Measurements from ENCODE around the gene METRN.
A peak's percentile ranks its signal among the peaks of the same experiment; 100 is the strongest.

METRN gene

GRCh38 chr16:695355-696089 is 19.4 kb upstream of the METRN start (continued):
- TF ChIP-seq PRDM2 (tag by site-specific recombination; IDR thresholded peaks at IDR 0.05; ENCODE audit: borderline replicate concordance) (0 out of 2 replicates have a peak, but pooled peaks have one; percentile 73), ZNF398 (tag by site-specific recombination; IDR thresholded peaks at IDR 0.05) (no peak), REST (tag by site-specific recombination; IDR thresholded peaks at IDR 0.05) (no peak), ZNF561 (tag by site-specific recombination; IDR thresholded peaks at IDR 0.05; ENCODE audit: borderline replicate concordance) (no peak), MZF1 (tag by site-specific recombination; IDR thresholded peaks at IDR 0.05; ENCODE audit: borderline replicate concordance) (no peak), HOXD13 (CRISPR knock-in tag; IDR thresholded peaks at IDR 0.05; ENCODE audit: borderline replicate concordance) (no peak), ZNF585B (tag by site-specific recombination; IDR thresholded peaks at IDR 0.05) (no peak), ZNF621 (tag by site-specific recombination; IDR thresholded peaks at IDR 0.05) (no peak), ZNF76 (tag by site-specific recombination; IDR thresholded peaks at IDR 0.05; ENCODE audit: borderline replicate concordance, low read depth) (no peak), MYNN (tag by site-specific recombination; IDR thresholded peaks at IDR 0.05; ENCODE audit: borderline replicate concordance) (no peak), ZNF112 (tag by site-specific recombination; IDR thresholded peaks at IDR 0.05) (no peak), ZNF433 (tag by site-specific recombination; IDR thresholded peaks at IDR 0.05; ENCODE audit: low read depth) (no peak), ZNF350 (tag by site-specific recombination; IDR thresholded peaks at IDR 0.05) (no peak), KLF10 (tag by site-specific recombination; IDR thresholded peaks at IDR 0.05) (no peak), ZNF548 (tag by site-specific recombination; IDR thresholded peaks at IDR 0.05) (no peak), ZNF10 (tag by site-specific recombination; IDR thresholded peaks at IDR 0.05) (0 out of 2 replicates have a peak, but pooled peaks have one; percentile 44), ZNF426 (tag by site-specific recombination; IDR thresholded peaks at IDR 0.05) (no peak), ZNF707 (tag by site-specific recombination; IDR thresholded peaks at IDR 0.05) (no peak), ZNF335 (tag by site-specific recombination; conservative IDR thresholded peaks at IDR 0.05) (no peak), ZSCAN18 (tag by site-specific recombination; IDR thresholded peaks at IDR 0.05) (no peak), HOXA7 (CRISPR knock-in tag; IDR thresholded peaks at IDR 0.05; ENCODE audit: borderline replicate concordance) (no peak), ZNF223 (tag by site-specific recombination; IDR thresholded peaks at IDR 0.05) (no peak), ZNF791 (tag by site-specific recombination; IDR thresholded peaks at IDR 0.05) (no peak), ZNF302 (tag by site-specific recombination; IDR thresholded peaks at IDR 0.05; ENCODE audit: low read depth) (no peak), ZNF513 (tag by site-specific recombination; IDR thresholded peaks at IDR 0.05) (no peak), ZNF529 (tag by site-specific recombination; IDR thresholded peaks at IDR 0.05; ENCODE audit: insufficient replicate concordance) (no peak)

Data from HEK293 (cell line).